Activated CD4-positive, alpha-beta memory T cell treated with anti-CD3 and anti-CD28 coated beads, Interleukin-2, amount 10 ng/mL, durations not matched to agents 7 days and 5 days (primary cell): ENCODE data around the gene COL5A3. TPM values are rescaled to one million over a fixed set of nuclear protein-coding genes. Genes with fewer than 3 reads are reported as not detected.

ENCODE experiments used
- CTCF ChIA-PET: fragments of 350-600 bp; sonication (Branson Sonifier 250); formaldehyde crosslinking; loops from one replicate; lab custom pipeline; 2021; ENCODE audit warnings: antibody characterized with exemption, inconsistent platforms; lab: Charles Lee
- POLR2A ChIA-PET: fragments of 350-600 bp; sonication (Branson Sonifier 250); formaldehyde crosslinking; loops from one replicate; lab custom pipeline; 2021; ENCODE audit warnings: antibody characterized with exemption; lab: Charles Lee
- DNase-seq: peaks from one replicate; pipeline ENCODE4 v3.0.0-alpha.2; 2020
- H3K27ac Mint-ChIP-seq: one replicate; pipeline ENCODE4 v1.8.0; 2021; ENCODE audit warnings: mild to moderate bottlenecking, mixed read lengths
- H3K27me3 Mint-ChIP-seq: one replicate; pipeline ENCODE4 v1.8.0; 2021; ENCODE audit warnings: mixed read lengths
- H3K36me3 Mint-ChIP-seq: one replicate; pipeline ENCODE4 v1.8.0; 2021; ENCODE audit warnings: low read depth, mixed read lengths
- H3K4me1 Mint-ChIP-seq: one replicate; pipeline ENCODE4 v1.8.0; 2021; ENCODE audit warnings: mixed read lengths
- H3K4me3 Mint-ChIP-seq: one replicate; pipeline ENCODE4 v1.8.0; 2021; ENCODE audit warnings: mild to moderate bottlenecking, mixed read lengths
- H3K9me3 Mint-ChIP-seq: one replicate; pipeline ENCODE4 v1.8.0; 2021; ENCODE audit warnings: mixed read lengths
- total RNA-seq, 2 experiments: library from RNA; stranded (reverse); gene quantifications; one replicate each; pipeline ENCODE4 v1.2.3, GENCODE V29; 2021

Gene COL5A3
- total RNA-seq, 2 experiments from 2014 or later = 1.1 TPM

DNA sequence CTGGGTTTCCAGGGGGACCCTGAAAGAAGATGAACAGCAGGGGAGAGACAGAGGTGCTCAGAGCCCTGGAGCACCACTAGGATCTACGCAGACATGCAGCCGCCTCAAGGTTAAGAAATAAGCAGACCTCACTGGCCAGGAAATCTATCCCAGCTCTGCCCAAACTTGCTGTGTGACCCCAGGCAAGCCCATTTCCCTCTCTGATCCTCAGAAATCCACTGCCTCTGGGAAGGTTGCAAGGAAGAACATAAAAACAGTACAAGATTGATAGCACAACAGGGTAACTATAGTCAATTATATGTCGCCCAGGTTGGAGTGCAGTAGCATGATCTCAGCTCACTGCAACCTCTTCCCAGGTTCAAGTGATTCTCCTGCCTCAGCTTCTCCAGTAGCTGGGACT lies 20.8 kb downstream of the COL5A3 start:
- Mint-ChIP-seq H3K4me1 (no peaks in the 10 kb centered on the region), H3K4me3 (no peak overlapping the region), H3K9me3 (no peaks in the 10 kb centered on the region), H3K36me3 (no peaks in the 10 kb centered on the region), H3K27me3 (peaks cover 2% of the 10 kb centered on the region), H3K27ac (no peak overlapping the region)
- no peak for DNase-seq
- POLR2A ChIA-PET = no interaction called here
- CTCF ChIA-PET = interaction anchor here (0.8 kb wide), 1 partner anchor 16 kb away, joined by 3 read pairs; no protein-coding TSS in a partner anchor

DNA sequence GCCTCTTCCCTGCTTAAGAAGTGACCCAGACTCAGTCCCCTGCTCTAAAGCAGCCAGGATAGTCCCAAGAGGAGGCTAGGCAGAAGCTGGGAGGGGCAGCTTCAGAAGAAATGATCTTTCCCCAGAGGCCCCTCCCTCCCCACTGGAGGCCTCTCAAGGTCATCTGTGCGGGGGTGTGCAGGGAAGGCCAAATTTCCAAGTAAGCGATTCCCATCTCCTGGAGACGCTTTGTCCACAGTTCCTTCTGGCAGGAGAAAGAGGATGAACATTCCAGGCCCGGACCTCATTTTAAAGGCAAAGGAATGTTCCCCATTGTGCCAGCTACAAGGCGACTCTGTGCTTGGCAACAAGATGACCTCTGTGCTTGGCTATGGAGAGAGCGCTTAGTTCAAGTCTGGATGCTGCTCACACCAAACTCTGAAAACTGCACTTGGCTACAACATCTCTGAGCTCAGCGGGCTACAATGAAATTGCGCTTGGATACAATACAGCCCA lies 23.5 kb downstream of the COL5A3 start:
- no peaks in the 10 kb centered on the region for H3K9me3 Mint-ChIP-seq
- ChIA-PET POLR2A (no interaction called here), CTCF (interaction anchor here (1.9 kb wide), 1 partner anchor 13 kb away, joined by 8 read pairs; no protein-coding TSS in a partner anchor)
- peaks cover 4% of the 10 kb centered on the region for H3K27me3 Mint-ChIP-seq
- H3K36me3 Mint-ChIP-seq = no peaks in the 10 kb centered on the region
- no peak overlapping the region for H3K27ac Mint-ChIP-seq
- DNase-seq = no peak
- no peak overlapping the region for H3K4me3 Mint-ChIP-seq
- no peaks in the 10 kb centered on the region for H3K4me1 Mint-ChIP-seq

DNA sequence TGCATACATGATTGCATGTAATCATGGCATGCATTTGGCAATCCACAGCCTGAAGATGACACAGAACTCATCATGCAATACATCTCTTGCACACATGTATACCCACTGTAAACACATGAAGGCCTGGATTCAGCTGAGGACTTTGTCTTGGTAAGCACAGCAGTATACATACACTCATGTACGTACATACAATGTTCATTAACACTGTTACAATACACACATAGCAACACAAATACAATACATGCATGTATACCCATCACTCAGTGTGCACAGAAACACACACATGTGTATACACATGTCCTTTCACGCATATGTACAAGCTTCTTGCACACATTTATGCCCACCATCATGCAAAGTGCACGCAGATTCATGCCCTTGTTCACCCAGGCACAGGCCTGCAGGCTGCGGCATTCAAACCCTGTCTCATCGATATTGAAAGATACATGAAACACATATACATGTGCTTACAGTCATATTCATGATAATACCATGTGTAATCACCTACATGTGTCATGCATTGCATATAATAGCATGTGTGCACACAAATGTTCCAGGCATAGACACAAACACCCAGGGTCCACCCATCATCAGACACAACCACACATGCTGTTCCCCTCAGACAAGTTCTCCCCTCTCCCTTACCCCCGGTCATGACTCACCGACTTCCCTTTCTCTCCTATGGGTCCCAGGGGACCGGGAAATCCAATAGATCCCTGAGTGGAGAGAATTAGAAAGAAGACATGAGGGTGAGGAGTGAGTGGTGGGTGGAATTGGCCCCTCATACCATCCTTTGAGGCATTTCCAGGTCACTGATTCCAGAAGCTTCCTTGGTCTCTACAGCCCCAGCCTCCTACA lies 28.7 kb downstream of the COL5A3 start:
- CTCF ChIA-PET = no interaction called here
- no peaks in the 10 kb centered on the region for H3K36me3 Mint-ChIP-seq
- no peak overlapping the region for H3K4me3 Mint-ChIP-seq

DNA sequence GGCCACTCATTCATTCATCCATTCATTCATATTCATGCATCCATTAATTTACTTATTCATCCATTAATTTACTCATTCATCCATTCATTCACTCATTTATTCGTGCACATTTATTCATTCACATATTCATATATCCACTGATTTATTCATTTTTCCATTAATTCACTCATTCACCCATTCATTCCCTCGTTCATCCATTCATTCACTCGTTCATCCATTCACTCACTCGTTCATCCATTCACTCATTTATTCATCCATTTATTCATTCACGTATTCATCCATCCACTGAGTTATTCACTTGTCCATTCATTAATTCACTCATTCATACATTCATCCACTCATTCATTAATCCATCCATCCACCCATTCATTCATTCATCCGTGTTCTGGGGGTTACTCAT lies 38.2 kb downstream of the COL5A3 start:
- no peak for DNase-seq
- H3K27ac Mint-ChIP-seq = no peak overlapping the region
- H3K36me3 Mint-ChIP-seq = no peaks in the 10 kb centered on the region
- peaks cover 10% of the 10 kb centered on the region for H3K4me1 Mint-ChIP-seq
- POLR2A ChIA-PET = no interaction called here
- no peak overlapping the region for H3K4me3 Mint-ChIP-seq
- CTCF ChIA-PET = no interaction called here
- H3K27me3 Mint-ChIP-seq = peaks cover 4% of the 10 kb centered on the region
- H3K9me3 Mint-ChIP-seq = no peaks in the 10 kb centered on the region

More for the DNA sequence above, 28.7 kb downstream of the COL5A3 start:
- no peak for DNase-seq
- Mint-ChIP-seq H3K27ac (no peak overlapping the region), H3K9me3 (no peaks in the 10 kb centered on the region), H3K27me3 (peaks cover 6% of the 10 kb centered on the region), H3K4me1 (no peaks in the 10 kb centered on the region)
- POLR2A ChIA-PET = no interaction called here

DNA sequence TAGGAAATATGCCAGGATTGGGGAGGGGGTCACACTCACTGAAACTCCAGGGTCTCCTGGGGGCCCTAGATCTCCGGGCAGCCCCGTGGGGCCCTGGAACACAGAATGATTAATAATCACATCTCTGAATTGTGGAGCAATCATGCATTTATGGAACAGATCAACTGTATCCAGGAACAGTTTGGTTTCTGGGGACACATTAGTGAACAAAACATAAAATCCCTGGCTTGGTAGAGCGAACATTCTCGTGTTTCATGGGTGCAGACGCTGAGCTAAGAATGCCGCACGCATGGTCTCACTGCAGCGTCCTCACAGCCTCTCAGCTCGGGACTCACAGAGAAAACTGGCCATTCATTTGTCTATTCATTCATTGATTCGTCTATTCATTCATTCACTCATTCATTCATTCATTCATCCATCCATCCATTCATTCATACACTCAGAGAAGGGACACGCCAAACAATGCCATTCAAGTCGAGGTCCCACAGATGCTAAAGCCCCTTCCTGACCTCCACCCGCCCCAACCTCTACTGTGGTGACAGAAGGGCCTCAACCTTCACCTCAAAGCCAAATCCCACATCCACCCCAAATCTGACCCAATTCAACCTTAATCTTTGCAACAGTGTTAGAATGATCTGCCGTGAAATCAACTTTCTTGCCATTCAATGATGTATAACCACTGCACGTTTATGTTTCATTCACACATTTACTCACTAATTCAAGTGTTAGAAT lies 39.0 kb downstream of the COL5A3 start:
- H3K27ac Mint-ChIP-seq = no peak overlapping the region
- ChIA-PET POLR2A (no interaction called here), CTCF (no interaction called here)
- H3K4me3 Mint-ChIP-seq = no peak overlapping the region
- H3K27me3 Mint-ChIP-seq = peaks cover 8% of the 10 kb centered on the region
- no peaks in the 10 kb centered on the region for H3K36me3 Mint-ChIP-seq
- H3K9me3 Mint-ChIP-seq = no peaks in the 10 kb centered on the region
- no peak for DNase-seq
- H3K4me1 Mint-ChIP-seq = peaks cover 10% of the 10 kb centered on the region

DNA sequence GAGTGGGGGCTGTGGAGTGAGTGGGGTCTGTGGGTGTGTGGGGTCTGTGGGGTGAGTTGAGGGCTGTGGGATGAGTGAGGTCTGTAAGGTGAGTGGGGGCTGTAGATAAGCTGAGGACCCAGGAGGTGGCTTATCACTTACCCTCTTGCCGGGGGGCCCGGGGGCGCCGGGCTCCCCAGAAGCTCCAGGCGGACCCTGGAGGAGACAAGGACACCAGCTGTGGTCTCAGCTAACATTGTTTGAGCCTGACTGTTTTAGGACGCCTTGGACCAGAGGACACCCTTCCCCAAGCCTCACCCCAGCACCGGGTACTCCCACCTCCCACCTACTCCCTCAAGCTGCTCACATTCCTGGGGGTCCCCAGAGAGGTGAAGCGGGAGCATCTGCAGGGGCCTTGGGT lies 39.8 kb downstream of the COL5A3 start:
- no peak for DNase-seq
- Mint-ChIP-seq H3K9me3 (no peaks in the 10 kb centered on the region), H3K4me3 (no peak overlapping the region), H3K36me3 (no peaks in the 10 kb centered on the region), H3K27me3 (peaks cover 14% of the 10 kb centered on the region), H3K27ac (no peak overlapping the region), H3K4me1 (peaks cover 10% of the 10 kb centered on the region)
- ChIA-PET CTCF (no interaction called here), POLR2A (no interaction called here)

DNA sequence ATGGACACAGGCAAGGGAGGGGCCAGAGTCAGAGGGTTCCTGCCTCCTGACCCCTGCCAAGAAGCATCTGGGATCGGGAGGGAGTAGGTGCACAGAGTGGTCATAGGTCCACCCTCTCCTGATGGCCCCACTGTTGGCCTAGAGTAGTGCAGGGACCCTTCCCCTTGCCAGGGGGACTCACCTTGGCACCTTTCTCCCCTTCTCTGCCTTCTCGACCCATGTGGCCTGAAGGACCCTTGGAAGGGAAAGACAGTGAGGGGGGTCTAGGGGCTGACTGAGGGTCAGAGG lies 40.7 kb downstream of the COL5A3 start:
- Mint-ChIP-seq H3K4me1 (peaks cover 10% of the 10 kb centered on the region), H3K36me3 (no peaks in the 10 kb centered on the region), H3K4me3 (no peak overlapping the region), H3K27ac (no peak overlapping the region), H3K9me3 (no peaks in the 10 kb centered on the region), H3K27me3 (peaks cover 14% of the 10 kb centered on the region)
- POLR2A ChIA-PET = no interaction called here
- no peak for DNase-seq
- CTCF ChIA-PET = no interaction called here

DNA sequence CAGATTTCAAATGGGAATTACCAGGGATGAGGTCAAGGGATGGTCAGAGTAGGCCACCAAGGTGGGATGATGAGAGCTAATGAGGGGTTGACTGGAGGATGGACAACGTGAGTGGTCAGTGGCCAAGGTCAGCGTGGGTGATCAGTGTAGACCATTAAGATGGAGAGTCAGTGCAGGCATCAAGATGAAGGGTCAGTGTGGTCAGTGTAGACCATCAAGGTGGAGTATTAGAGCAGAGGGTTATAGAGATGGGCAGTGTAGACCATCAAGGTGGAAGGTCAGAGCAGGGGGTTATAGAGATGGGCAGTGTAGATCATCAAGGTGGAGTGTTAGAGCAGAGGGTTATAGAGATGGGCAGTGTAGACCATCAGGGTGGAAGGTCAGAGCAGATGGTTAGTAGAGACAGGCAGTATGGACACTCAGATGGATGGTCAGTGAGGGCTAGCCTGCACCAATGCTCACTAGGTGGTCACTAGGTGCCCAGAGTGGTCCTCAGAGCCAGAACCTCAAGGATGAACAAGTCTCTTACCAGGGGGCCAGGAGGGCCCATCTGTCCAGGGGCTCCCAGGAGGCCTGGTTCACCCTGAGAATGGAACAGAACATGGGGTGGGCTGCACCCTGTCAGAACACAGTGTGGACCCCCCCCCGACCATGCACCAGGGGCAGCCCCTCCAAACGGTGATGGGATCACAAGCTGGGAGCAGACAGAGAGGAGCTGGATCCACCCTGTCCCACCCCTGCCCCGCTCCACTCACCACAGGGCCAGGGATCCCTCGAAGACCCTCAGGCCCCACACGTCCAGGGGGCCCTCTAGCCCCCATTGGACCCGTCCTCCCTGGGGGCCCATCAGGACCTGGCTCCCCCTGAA lies 41.2 kb downstream of the COL5A3 start:
- peaks cover 14% of the 10 kb centered on the region for H3K27me3 Mint-ChIP-seq
- ChIA-PET POLR2A (no interaction called here), CTCF (no interaction called here)
- no peak for DNase-seq
- peaks cover 10% of the 10 kb centered on the region for H3K4me1 Mint-ChIP-seq
- no peaks in the 10 kb centered on the region for H3K36me3 Mint-ChIP-seq
- no peak overlapping the region for H3K4me3 Mint-ChIP-seq
- no peak overlapping the region for H3K27ac Mint-ChIP-seq
- H3K9me3 Mint-ChIP-seq = no peaks in the 10 kb centered on the region

DNA sequence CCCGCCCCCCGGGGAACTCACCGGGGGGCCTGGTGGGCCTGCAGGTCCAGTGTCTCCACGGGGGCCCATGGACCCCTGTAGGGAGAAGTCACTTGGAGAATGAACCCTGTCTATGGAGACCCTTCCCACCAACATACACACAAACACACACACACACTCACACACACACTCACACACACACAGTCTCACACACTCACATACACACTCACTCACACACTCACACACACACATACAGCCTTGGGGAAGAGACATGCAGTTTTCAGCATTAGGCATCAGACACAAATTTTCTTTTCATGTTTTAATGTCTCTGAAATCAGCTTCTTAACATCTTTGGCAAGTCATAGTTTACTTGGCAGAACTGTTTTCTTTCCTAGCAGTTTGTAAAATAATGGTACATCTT lies 43.0 kb downstream of the COL5A3 start:
- Mint-ChIP-seq H3K4me1 (peaks cover 10% of the 10 kb centered on the region), H3K36me3 (no peaks in the 10 kb centered on the region), H3K9me3 (no peaks in the 10 kb centered on the region), H3K4me3 (no peak overlapping the region), H3K27ac (no peak overlapping the region), H3K27me3 (peaks cover 14% of the 10 kb centered on the region)
- CTCF ChIA-PET = no interaction called here
- no peak for DNase-seq
- POLR2A ChIA-PET = no interaction called here

DNA sequence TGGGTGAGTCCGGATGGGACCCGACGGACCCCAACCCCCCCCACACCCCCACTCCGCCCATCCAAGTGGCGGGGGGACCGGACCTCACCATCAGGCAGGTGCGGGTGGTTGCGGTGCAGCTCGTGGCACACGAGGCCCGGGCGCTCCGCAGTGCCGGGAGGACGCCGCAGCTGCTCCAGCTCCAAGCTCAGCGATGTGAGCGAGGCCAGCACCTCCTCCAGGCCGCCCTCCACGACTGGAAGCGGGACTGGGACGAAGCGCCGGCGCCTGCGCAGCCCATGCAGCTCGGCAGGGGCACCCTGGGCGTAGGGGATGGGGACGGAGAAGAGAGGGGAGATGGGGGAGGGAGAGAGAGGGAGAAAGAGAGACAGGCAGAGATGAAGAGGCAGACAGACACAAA lies 43.9 kb downstream of the COL5A3 start:
- ChIA-PET CTCF (no interaction called here), POLR2A (no interaction called here)
- no peak for DNase-seq
- Mint-ChIP-seq H3K9me3 (no peaks in the 10 kb centered on the region), H3K36me3 (no peaks in the 10 kb centered on the region), H3K4me1 (peaks cover 3% of the 10 kb centered on the region), H3K27me3 (peaks cover 14% of the 10 kb centered on the region), H3K4me3 (no peak overlapping the region), H3K27ac (no peak overlapping the region)

DNA sequence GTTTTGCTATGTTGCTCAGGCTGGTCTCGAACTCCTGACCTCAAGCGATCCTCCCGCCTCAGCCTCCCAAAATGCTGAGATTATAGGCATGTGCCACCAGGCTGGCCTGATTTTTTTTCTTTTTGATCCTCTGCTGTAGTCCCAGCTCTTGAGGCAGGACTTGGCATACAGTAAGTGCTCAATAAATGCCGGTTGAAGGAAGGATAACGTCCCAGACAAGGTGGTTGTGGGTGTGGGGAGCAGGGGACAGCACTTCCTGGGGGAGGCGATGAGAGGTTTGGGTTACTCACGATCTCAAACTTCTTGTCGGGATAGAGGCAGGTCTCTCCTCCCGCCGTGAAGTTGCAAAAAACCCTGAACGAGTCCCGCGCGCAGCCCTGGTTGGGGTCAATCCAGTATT lies 44.3 kb downstream of the COL5A3 start:
- POLR2A ChIA-PET = no interaction called here
- H3K9me3 Mint-ChIP-seq = no peaks in the 10 kb centered on the region
- CTCF ChIA-PET = no interaction called here
- H3K4me1 Mint-ChIP-seq = no peaks in the 10 kb centered on the region
- H3K27ac Mint-ChIP-seq = no peak overlapping the region
- no peak overlapping the region for H3K4me3 Mint-ChIP-seq
- no peak for DNase-seq
- no peaks in the 10 kb centered on the region for H3K36me3 Mint-ChIP-seq
- peaks cover 14% of the 10 kb centered on the region for H3K27me3 Mint-ChIP-seq

DNA sequence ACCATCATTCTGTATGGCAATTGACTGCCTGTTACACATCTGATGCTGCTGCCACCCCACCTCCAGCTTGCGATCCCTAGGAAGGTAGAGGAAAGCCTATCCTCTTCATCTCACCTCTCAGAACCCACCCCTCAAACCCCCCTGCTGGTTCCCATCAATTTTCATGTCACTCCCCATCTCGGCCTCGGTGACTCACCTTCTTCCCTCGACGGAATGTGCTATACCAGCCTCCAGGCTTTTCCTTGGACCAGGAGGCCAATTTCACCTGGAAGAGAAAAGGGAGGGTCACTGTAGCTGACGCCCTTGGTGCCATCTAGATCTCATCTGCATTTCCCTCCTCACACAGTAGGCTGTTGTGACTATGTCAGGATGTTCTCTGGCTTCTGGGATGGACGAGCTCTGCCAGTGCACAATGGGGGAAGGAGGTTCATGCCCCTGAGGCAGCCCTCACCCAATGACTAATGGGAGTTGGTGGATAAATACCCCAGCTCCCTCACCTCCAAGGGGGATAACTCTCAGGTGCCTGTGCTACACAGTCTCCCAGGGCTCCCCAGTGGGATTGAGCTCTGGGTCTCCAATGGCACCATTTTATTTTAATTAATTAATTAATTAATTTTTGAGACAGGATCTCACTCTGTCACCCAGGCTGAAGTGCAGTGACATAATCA lies 47.5 kb downstream of the COL5A3 start:
- CTCF ChIA-PET = no interaction called here

More for the DNA sequence above, 47.5 kb downstream of the COL5A3 start:
- H3K27me3 Mint-ChIP-seq = peaks cover 16% of the 10 kb centered on the region
- H3K36me3 Mint-ChIP-seq = no peaks in the 10 kb centered on the region
- DNase-seq = no peak
- no peak overlapping the region for H3K27ac Mint-ChIP-seq
- no peaks in the 10 kb centered on the region for H3K4me1 Mint-ChIP-seq
- POLR2A ChIA-PET = no interaction called here
- H3K9me3 Mint-ChIP-seq = no peaks in the 10 kb centered on the region
- H3K4me3 Mint-ChIP-seq = no peak overlapping the region
